WTC11 (cell line): ENCODE results near the gene AGPS.

Source experiments
- CREB1 ChIP-seq: sonication (generic); formaldehyde crosslinking; IDR thresholded peaks from 2 replicates; pipeline ENCODE4 v1.8.0; 2023; ENCODE audit warnings: mild to moderate bottlenecking, missing genetic modification reagents
- E2F1 ChIP-seq: sonication (generic); formaldehyde crosslinking; IDR thresholded peaks from 2 replicates; pipeline ENCODE4 v1.8.0; 2022; ENCODE audit warnings: mild to moderate bottlenecking, missing genetic modification reagents
- IRF2 ChIP-seq: sonication (generic); formaldehyde crosslinking; IDR thresholded peaks from 2 replicates; pipeline ENCODE4 v1.8.0; 2022; ENCODE audit warnings: low read depth, missing genetic modification reagents, borderline replicate concordance
- SOX15 ChIP-seq: fragments of 250-450 bp; sonication (Bioruptor Pico); IDR thresholded peaks from 2 replicates; pipeline ENCODE4 v1.9.0; 2021; ENCODE audit warnings: mild to moderate bottlenecking
- ZNF232 ChIP-seq: sonication (generic); formaldehyde crosslinking; IDR thresholded peaks from 2 replicates; pipeline ENCODE4 v1.8.0; 2022; ENCODE audit warnings: mild to moderate bottlenecking, missing genetic modification reagents

GRCh38 chr2:177391822-177392372, 676 bp upstream of the AGPS start:
- TF ChIP-seq SOX15 (no peak), CREB1 (CRISPR knock-in tag) (no peak), E2F1 (no peak), IRF2 (CRISPR knock-in tag) (no peak), ZNF232 (CRISPR knock-in tag) (no peak)
